Measurements from ENCODE around the gene KRTAP10-2.
A peak's percentile ranks its signal among the peaks of the same experiment; 100 is the strongest.

The KRTAP10-2 gene

GRCh38 chr21:44510508-44511218, 40.6 kb downstream of the KRTAP10-2 start:
- TF ChIP-seq CTCF (IDR thresholded peaks at IDR 0.05; ENCODE audit: extremely low read depth, insufficient read depth, missing control alignments): peak; percentile 96
- peak; percentile 92 for DNase-seq (ENCODE audit: low spot score)
- in situ Hi-C loops (cut with MboI; ENCODE audit: low pct_unique_long_range_greater_than_20kb, low sequenced_read_pairs, unreplicated experiment): loop anchor here (25.0 kb wide), 1 partner anchor 427 kb away; the partner anchor contains the start of gene SLX9

- in situ Hi-C loops (cut with MboI; ENCODE audit: low pct_unique_long_range_greater_than_20kb, low sequenced_read_pairs, unreplicated experiment): loop anchor here (25.0 kb wide), 1 partner anchor 427 kb away; the partner anchor contains the start of gene SLX9
- DNase-seq (ENCODE audit: low spot score): no peak
- TF ChIP-seq CTCF (IDR thresholded peaks at IDR 0.05; ENCODE audit: extremely low read depth, insufficient read depth, missing control alignments): no peak
Measured at GRCh38 chr21:44510109-44510507, 41.2 kb downstream of the KRTAP10-2 start.

- in situ Hi-C loops (cut with MboI; ENCODE audit: low pct_unique_long_range_greater_than_20kb, low sequenced_read_pairs, unreplicated experiment): loop anchor here (5.0 to 25.0 kb wide), 2 partner anchors 283 to 428 kb away; partner anchors contain the start of gene SLX9
- peak; percentile 17 for TF ChIP-seq CTCF (IDR thresholded peaks at IDR 0.05; ENCODE audit: extremely low read depth, insufficient read depth, missing control alignments)
- DNase-seq (ENCODE audit: low spot score): no peak
Measured at GRCh38 chr21:44509539-44509938, 41.8 kb downstream of the KRTAP10-2 start.

- DNase-seq (ENCODE audit: low spot score): no peak
- TF ChIP-seq CTCF (IDR thresholded peaks at IDR 0.05; ENCODE audit: extremely low read depth, insufficient read depth, missing control alignments): no peak
- in situ Hi-C loops (cut with MboI; ENCODE audit: low pct_unique_long_range_greater_than_20kb, low sequenced_read_pairs, unreplicated experiment): loop anchor here (5.0 to 25.0 kb wide), 2 partner anchors 283 to 428 kb away; partner anchors contain the start of gene SLX9
Measured at GRCh38 chr21:44508711-44509445, 42.4 kb downstream of the KRTAP10-2 start.

DNA sequence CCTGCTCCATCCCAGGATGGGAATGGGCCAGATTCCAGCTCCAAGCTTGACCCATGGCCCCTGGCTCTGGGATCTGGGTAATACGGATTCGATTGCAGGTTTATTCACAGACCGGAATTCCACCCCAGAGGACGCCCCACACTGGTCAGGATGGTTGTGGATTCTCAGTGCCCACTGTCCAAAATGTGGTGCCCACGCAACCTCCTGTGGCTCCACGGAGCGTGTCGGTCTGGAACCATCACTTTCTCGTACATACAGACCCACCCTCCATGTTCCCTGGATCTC, 42.9 kb downstream of the KRTAP10-2 start:
- in situ Hi-C loops (cut with MboI; ENCODE audit: low pct_unique_long_range_greater_than_20kb, low sequenced_read_pairs, unreplicated experiment): loop anchor here (5.0 to 25.0 kb wide), 2 partner anchors 284 to 429 kb away; partner anchors contain the start of gene SLX9
- no peak for DNase-seq (ENCODE audit: low spot score)
- TF ChIP-seq CTCF (IDR thresholded peaks at IDR 0.05; ENCODE audit: extremely low read depth, insufficient read depth, missing control alignments): no peak

GRCh38 chr21:44507673-44508425, 43.5 kb downstream of the KRTAP10-2 start:
- no peak for TF ChIP-seq CTCF (IDR thresholded peaks at IDR 0.05; ENCODE audit: extremely low read depth, insufficient read depth, missing control alignments)
- in situ Hi-C loops (cut with MboI; ENCODE audit: low pct_unique_long_range_greater_than_20kb, low sequenced_read_pairs, unreplicated experiment): loop anchor here (5.0 to 25.0 kb wide), 2 partner anchors 284 to 429 kb away; partner anchors contain the start of gene SLX9
- DNase-seq (ENCODE audit: low spot score): no peak

All from GM13977 (cell line).